ENCODE data around the gene EOMES. TPM values are rescaled to one million over a fixed set of nuclear protein-coding genes. Genes with fewer than 3 reads are reported as not detected.
A peak's percentile ranks its signal among the peaks of the same experiment; 100 is the strongest.

The EOMES gene
- total and polyA plus RNA-seq, 9 donors = 0.05 to 2.2 (median 0.20) TPM; not detected in 2

- no peaks in the 10 kb centered on the region for H3K36me3 ChIP-seq
- H3K4me1 ChIP-seq (ENCODE audit: insufficient read depth) = peaks cover 3% of the 10 kb centered on the region
- H3K4me3 ChIP-seq = no peak overlapping the region
- no peak overlapping the region for H3K27ac ChIP-seq
- TF ChIP-seq POLR2A (IDR thresholded peaks at IDR 0.05) (no peak), CTCF (IDR thresholded peaks at IDR 0.05) (no peak), EP300 (IDR thresholded peaks at IDR 0.05) (no peak)
- H3K9me3 ChIP-seq = no peaks in the 10 kb centered on the region
- WGBS, 3 donors = 84 to 90% (median 89%) methylated on average over 2 of the region's 2 CpGs
- no peaks in the 10 kb centered on the region for H3K27me3 ChIP-seq
- intact Hi-C loops (cut with DNase I) = loop anchor here in 1 of 4 donors (5.0 kb wide), 1 partner anchor 552 kb away; no protein-coding TSS in a partner anchor
- no peak for DNase-seq
These were observed 37.8 kb downstream of the EOMES start for GRCh38 chr3:27684302-27684701.

- 10 to 13% (median 12%) methylated on average over 6 of the region's 6 CpGs for WGBS, 3 donors
- no peak overlapping the region for H3K27ac ChIP-seq
- H3K4me3 ChIP-seq = no peak overlapping the region
- intact Hi-C loops (cut with DNase I) = loop anchor here in 2 of 4 donors (2.0 to 5.0 kb wide), 2 partner anchors 366 to 549 kb away; no protein-coding TSS in a partner anchor
- peaks cover 8% of the 10 kb centered on the region for H3K4me1 ChIP-seq (ENCODE audit: insufficient read depth)
- H3K27me3 ChIP-seq = no peaks in the 10 kb centered on the region
- H3K36me3 ChIP-seq = no peaks in the 10 kb centered on the region
- TF ChIP-seq EP300 (IDR thresholded peaks at IDR 0.05) (no peak), CTCF (IDR thresholded peaks at IDR 0.05) (peak; percentile 45 to 62 (median 52)), POLR2A (IDR thresholded peaks at IDR 0.05) (no peak)
- peak in 1 of 5 donors; percentile 29 for DNase-seq
- H3K9me3 ChIP-seq = no peaks in the 10 kb centered on the region
These were observed 40.8 kb downstream of the EOMES start for GRCh38 chr3:27681249-27681748.

- peak overlapping the region in 1 of 2 donors; percentile 24 for H3K27ac ChIP-seq
- no peak for DNase-seq
- TF ChIP-seq CTCF (IDR thresholded peaks at IDR 0.05) = no peak
- TF ChIP-seq POLR2A (IDR thresholded peaks at IDR 0.05) = no peak
- TF ChIP-seq EP300 (IDR thresholded peaks at IDR 0.05) = no peak
- intact Hi-C loops (cut with DNase I) = loop anchor here in 2 of 4 donors (2.0 to 5.0 kb wide), 2 partner anchors 366 to 548 kb away; no protein-coding TSS in a partner anchor
- no peaks in the 10 kb centered on the region for H3K9me3 ChIP-seq
- peaks cover 8% of the 10 kb centered on the region for H3K4me1 ChIP-seq (ENCODE audit: insufficient read depth)
- 36 to 52% (median 44%) methylated on average over 5 of the region's 5 CpGs for WGBS, 3 donors
- no peaks in the 10 kb centered on the region for H3K27me3 ChIP-seq
- H3K36me3 ChIP-seq = no peaks in the 10 kb centered on the region
- no peak overlapping the region for H3K4me3 ChIP-seq
These were observed 41.4 kb downstream of the EOMES start for GRCh38 chr3:27680517-27681246.

GRCh38 chr3:27679691-27680090 is 42.4 kb downstream of the EOMES start:
- Histone ChIP-seq H3K4me3 (no peak overlapping the region), H3K36me3 (no peaks in the 10 kb centered on the region), H3K9me3 (no peaks in the 10 kb centered on the region), H3K27ac (no peak overlapping the region), H3K27me3 (no peaks in the 10 kb centered on the region), H3K4me1 (ENCODE audit: insufficient read depth) (peaks cover 11% of the 10 kb centered on the region)
- DNase-seq = no peak
- TF ChIP-seq EP300 (IDR thresholded peaks at IDR 0.05) (no peak), POLR2A (IDR thresholded peaks at IDR 0.05) (no peak), CTCF (IDR thresholded peaks at IDR 0.05) (no peak)
- intact Hi-C loops (cut with DNase I) = loop anchor here in 2 of 4 donors (2.0 to 10.0 kb wide), 3 partner anchors 355 to 547 kb away; no protein-coding TSS in a partner anchor
- 88 to 91% (median 90%) methylated on average over 1 of the region's 1 CpG for WGBS, 3 donors

All from ovary (tissue), 9 donors.